ENCODE results near the gene C20orf96.

DNA sequence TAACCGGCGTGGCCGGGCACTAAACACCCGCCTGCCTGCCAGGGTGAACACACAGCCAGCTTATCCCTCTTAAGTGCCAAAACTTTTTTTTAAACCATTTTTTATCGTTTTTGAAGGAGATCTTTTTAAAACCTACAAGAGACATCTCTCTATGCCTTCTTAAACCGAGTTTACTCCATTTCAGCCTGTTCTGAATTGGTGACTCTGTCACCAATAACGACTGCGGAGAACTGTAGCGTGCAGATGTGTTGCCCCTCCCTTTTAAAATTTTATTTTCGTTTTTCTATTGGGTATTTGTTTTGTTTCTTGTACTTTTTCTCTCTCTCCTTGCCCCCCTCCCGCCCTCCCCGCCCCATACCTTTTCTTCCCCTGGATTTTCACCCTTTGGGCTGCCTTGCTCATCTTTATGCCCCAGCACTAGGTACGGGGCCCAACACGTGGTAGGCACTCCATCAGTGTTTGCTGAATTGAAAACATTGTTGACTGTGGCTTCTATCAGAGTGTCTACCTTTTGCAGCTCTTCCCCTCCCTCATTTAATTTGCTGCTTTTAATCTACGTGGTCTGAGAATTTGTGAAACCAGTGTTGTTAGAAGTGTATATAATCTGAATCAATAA is 8.3 kb upstream of the C20orf96 start:
- TF ChIP-seq POLR2A (IDR thresholded peaks at IDR 0.05) = no peak
- TF ChIP-seq, protein P1, sequence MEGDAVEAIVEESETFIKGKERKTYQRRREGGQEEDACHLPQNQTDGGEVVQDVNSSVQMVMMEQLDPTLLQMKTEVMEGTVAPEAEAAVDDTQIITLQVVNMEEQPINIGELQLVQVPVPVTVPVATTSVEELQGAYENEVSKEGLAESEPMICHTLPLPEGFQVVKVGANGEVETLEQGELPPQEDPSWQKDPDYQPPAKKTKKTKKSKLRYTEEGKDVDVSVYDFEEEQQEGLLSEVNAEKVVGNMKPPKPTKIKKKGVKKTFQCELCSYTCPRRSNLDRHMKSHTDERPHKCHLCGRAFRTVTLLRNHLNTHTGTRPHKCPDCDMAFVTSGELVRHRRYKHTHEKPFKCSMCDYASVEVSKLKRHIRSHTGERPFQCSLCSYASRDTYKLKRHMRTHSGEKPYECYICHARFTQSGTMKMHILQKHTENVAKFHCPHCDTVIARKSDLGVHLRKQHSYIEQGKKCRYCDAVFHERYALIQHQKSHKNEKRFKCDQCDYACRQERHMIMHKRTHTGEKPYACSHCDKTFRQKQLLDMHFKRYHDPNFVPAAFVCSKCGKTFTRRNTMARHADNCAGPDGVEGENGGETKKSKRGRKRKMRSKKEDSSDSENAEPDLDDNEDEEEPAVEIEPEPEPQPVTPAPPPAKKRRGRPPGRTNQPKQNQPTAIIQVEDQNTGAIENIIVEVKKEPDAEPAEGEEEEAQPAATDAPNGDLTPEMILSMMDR (IDR thresholded peaks at IDR 0.05) = no peak

Measured in adrenal gland (tissue), 5 donors.